Measurements from ENCODE around the gene GAD1. TPM values are rescaled to one million over a fixed set of nuclear protein-coding genes. Genes with fewer than 3 reads are reported as not detected.

GAD1 gene
- total RNA-seq, 2 donors from 2014 or later = not detected

- peak; percentile 64 to 70 for ATAC-seq
- intact Hi-C loops (cut with DNase I) = loop anchor here (5.0 to 10.0 kb wide), 3 partner anchors 331 to 579 kb away; no protein-coding TSS in a partner anchor
- peak; percentile 57 for DNase-seq
Measured at GRCh38 chr2:170815746-170816503, 762 bp upstream of the GAD1 start.

DNA sequence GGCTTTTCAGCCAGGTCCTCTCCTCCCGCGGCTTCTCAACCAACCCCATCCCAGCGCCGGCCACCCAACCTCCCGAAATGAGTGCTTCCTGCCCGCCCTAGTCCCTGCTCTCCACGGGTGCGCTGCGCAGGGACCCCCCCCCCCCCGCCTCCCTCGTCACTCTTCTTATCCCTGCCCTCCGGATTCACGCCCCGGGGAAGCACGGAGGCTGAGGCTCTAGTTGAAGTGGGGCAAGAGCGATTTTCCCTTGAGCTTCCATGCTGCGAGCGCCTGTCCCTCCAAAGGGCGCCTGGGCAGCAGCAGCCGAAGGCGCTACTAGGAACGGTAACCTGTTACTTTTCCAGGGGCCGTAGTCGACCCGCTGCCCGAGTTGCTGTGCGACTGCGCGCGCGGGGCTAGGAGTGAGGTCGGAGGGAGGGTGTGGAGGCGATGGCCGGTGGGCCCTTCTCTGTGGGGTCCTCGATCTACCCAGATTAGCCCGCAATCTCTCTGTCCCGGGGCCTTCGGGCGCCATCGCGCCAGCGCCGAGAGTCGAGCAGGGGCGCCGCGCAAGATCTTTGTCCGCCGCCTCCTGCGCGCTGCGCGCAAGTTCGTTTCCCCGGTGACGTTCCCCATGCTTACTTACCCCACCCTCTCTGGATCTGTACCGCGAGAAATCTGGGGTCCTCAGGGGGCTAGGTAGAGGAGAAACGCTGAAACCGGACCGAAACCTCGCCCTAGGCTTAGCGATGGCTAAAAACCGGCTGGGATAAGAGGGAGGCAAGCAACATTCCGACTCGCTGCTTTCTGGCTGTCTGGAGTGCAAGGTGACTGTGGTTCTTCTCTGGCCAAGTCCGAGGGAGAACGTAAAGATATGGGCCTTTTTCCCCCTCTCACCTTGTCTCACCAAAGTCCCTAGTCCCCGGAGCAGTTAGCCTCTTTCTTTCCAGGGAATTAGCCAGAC lies 677 bp downstream of the GAD1 start:
- DNase-seq (no peak), ATAC-seq (peak in 1 of 2 donors; percentile 3)
- intact Hi-C loops (cut with DNase I) = loop anchor here (5.0 to 10.0 kb wide), 3 partner anchors 333 to 580 kb away; no protein-coding TSS in a partner anchor

- no peak for DNase-seq
- intact Hi-C loops (cut with DNase I) = loop anchor here (5.0 to 10.0 kb wide), 3 partner anchors 333 to 581 kb away; no protein-coding TSS in a partner anchor
- ATAC-seq = no peak
Measured at GRCh38 chr2:170818036-170818751, 1.5 kb downstream of the GAD1 start.

GRCh38 chr2:170818752-170819470 lies 2.2 kb downstream of the GAD1 start:
- intact Hi-C loops (cut with DNase I) = loop anchor here (5.0 to 10.0 kb wide), 3 partner anchors 334 to 582 kb away; no protein-coding TSS in a partner anchor
- DNase-seq = no peak

DNA sequence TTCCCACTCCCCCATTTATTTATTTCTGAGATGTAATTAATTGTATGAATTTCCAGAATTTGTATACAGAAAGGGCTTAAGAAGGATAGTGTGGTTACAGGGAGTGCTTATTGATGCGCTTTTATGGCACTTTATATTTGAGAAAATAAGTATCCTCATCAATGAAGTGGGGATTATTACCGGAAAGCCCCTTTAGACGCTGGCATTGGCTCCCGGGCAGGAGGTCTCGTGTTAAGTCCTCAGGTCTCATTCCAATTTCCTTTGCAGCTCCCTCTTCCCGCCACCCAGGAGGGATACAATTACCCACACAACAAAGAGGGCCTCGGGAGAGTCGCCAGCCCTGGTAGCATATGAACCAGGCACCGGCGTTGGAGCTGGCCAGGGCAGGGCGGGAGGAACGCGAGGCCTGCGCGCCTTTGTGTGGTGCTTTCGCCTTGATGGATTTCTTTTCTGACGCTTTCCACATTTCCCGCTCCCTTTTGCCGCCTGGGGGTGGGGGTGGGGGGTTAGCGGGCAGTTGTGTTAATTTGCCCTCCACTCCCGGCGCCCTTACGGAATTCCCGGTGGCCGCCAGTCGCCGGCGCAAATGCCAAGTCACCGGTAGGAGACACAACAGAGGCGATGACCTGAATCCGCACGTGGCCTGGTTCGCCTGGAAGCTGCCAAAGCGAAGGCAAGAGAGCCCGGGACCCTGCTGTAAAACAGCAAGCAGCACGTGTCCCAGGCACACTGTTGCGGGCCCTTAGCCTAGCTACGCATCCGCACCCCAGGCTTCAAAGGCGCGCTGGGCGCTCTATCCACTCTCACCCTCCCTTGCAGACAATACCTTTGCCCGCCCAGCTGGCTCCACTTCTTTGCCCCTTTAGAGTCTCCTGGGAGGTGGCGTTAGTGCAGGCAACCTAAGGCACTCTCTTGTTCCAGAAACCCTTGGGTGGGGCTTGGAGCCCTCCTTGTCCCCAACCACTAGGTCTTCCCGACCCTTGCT lies 3.3 kb downstream of the GAD1 start:
- intact Hi-C loops (cut with DNase I) = loop anchor here (5.0 to 10.0 kb wide), 3 partner anchors 335 to 583 kb away; no protein-coding TSS in a partner anchor
- ATAC-seq (no peak), DNase-seq (no peak)

More at GRCh38 chr2:170818752-170819470, 2.2 kb downstream of the GAD1 start:
- no peak for ATAC-seq

DNA sequence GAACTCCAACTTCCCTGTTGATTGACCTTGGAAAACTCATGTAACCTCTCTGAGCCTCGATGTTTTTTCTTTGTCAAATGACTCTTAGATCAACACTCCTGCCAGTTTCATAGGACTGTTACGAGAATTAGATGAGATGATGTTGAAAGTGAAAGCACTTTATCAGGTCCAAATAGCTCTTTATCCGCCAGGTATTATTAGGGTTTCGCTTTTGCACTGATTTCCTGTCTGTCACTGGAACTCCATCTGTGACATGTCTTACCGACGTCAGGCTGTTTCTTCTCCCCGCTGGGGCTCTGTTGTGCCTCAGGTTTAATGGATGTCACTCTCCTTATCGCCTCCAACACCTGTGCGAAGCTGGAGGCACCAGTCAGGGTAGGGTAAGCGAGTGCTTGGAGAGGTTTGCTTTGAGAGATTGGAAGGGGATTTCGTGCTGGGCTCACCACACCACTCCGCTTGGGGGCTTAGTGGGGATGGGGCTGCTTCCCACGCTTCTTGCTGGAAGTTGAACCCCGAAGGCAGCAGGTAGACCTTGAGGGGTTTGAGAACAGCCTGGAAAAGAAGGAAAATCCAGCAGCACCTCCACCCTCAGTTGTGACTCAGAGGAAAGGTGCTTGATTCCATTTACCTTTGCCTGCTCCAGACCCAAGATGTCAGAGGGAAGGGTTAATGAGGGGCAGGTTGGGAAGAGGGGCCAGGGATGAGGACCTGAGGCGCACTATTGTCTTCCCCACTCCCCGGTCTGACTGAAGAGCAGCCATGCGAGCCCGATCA lies 4.3 kb downstream of the GAD1 start:
- intact Hi-C loops (cut with DNase I) = no loop called here
- no peak for ATAC-seq
- DNase-seq = no peak

GRCh38 chr2:170821531-170822289 lies 5.0 kb downstream of the GAD1 start:
- no peak for DNase-seq
- intact Hi-C loops (cut with DNase I) = no loop called here
- ATAC-seq = no peak

DNA sequence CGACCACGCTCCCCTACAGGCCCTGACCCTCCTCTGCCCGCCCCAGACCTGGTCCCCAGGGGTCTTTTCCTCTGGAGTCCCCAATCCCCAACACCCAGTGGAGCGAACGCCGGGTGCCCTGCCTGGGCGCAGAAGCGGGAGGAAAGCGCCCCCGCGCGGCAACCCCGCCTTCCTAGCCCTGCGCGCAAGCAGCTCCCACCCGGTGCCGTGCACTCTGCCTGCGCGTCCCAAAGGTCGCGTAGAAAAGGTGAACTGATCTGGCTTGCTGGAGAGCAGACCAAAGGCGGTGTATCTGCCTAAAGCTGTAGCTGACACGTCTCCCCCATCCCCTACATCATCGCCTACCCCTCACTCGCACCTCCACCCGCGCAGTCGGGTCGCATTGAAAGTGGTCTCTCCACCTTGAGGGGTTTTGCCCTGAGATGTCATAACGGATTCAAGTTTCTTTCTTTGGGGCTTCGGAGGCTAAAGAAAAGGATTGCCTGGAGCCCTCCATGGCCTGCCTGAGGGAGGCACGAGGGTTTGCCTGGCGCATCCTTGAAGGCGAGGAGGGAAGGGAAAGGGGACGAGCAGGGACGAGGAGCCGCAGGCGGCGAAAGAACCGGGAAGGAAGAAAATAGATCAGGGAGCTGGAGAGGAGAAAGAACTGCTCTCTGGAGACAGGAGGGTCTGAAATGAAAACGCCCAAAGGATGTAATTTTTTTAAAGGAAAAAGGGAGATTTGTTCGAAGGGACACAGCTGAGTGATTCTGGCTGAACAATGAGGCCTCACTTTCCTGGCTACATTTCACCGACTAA lies 5.8 kb downstream of the GAD1 start:
- DNase-seq (no peak), ATAC-seq (peak in 1 of 2 donors; percentile 8)
- intact Hi-C loops (cut with DNase I) = no loop called here

GRCh38 chr2:170823088-170823897 lies 6.6 kb downstream of the GAD1 start:
- peak; percentile 27 for DNase-seq
- intact Hi-C loops (cut with DNase I) = no loop called here

GRCh38 chr2:170823898-170824215 lies 7.2 kb downstream of the GAD1 start:
- DNase-seq = no peak
- ATAC-seq = no peak
- intact Hi-C loops (cut with DNase I) = no loop called here

More at GRCh38 chr2:170823088-170823897, 6.6 kb downstream of the GAD1 start:
- peak; percentile 50 to 59 for ATAC-seq

- DNase-seq = no peak
- peak in 1 of 2 donors; percentile 9 for ATAC-seq
- intact Hi-C loops (cut with DNase I) = no loop called here
Measured at GRCh38 chr2:170824526-170825015, 7.9 kb downstream of the GAD1 start.

GRCh38 chr2:170827841-170828532 lies 11.3 kb downstream of the GAD1 start:
- ATAC-seq = no peak
- no peak for DNase-seq
- intact Hi-C loops (cut with DNase I) = no loop called here

DNA sequence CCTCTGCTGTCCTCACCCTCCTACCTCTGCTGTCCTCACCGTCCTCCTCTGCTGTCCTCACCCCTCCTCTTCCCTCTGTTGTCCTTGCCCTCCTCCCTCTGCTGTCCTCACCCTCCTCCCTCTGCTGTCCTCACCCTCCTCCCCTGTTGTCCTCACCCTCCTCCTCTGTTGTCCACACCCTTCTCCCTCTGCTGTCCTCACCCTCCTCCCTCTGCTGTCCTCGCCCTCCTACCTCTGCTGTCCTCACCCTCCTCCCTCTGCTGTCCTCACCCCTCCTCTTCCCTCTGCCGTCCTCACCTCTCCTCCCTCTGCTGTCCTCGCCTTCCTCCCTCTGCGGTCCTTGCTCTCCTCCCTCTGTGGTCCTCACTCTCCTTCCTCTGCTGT lies 11.8 kb downstream of the GAD1 start:
- DNase-seq (no peak), ATAC-seq (no peak)
- intact Hi-C loops (cut with DNase I) = no loop called here

- intact Hi-C loops (cut with DNase I) = no loop called here
- DNase-seq (no peak), ATAC-seq (no peak)
Measured at GRCh38 chr2:170829036-170829435, 12.3 kb downstream of the GAD1 start.
